SK-N-SH (cell line): Measurements from ENCODE around the gene ASIC2.

Experiments used
- CHD2 ChIP-seq: fragments of 150-350 bp; IDR thresholded peaks from 2 replicates; pipeline ENCODE4 v1.6.1; 2018; ENCODE audit warnings: low read length; ENCODE audit not compliant: partially characterized antibody
- CTCF ChIP-seq: fragments of 200-600 bp; sonication (generic); IDR thresholded peaks from 2 replicates; pipeline ENCODE4 v1.6.1; 2017; ENCODE audit warnings: antibody characterized with exemption, mild to moderate bottlenecking, moderate library complexity
- EP300 ChIP-seq, 2 experiments: IDR thresholded peaks; 2 replicates each; pipeline versions ENCODE4 v1.4.0 to v1.6.1; 2012; ENCODE audit warnings: borderline replicate concordance in 1 of 2, low read depth in 1 of 2, low read length in 1 of 2
- EZH2phosphoT487 ChIP-seq: fragments of 200-600 bp; sonication (generic); IDR thresholded peaks from 2 replicates; pipeline ENCODE4 v1.6.1; 2017; ENCODE audit warnings: low read depth, mixed run types, mild to moderate bottlenecking, antibody characterized with exemption, moderate library complexity, borderline replicate concordance
- FOXM1 ChIP-seq: IDR thresholded peaks from 2 replicates; pipeline ENCODE4 v1.4.0; 2012; ENCODE audit warnings: low read depth, mild to moderate bottlenecking
- MXI1 ChIP-seq: IDR thresholded peaks from 2 replicates; pipeline ENCODE4 v1.6.1; 2012; ENCODE audit warnings: mild to moderate bottlenecking, low read depth, low read length, improper control_type of control experiment
- NRF1 ChIP-seq: IDR thresholded peaks from 2 replicates; pipeline ENCODE4 v1.6.1; 2012; ENCODE audit warnings: low read depth, mild to moderate bottlenecking, low read length
- POLR2AphosphoS5 ChIP-seq: IDR thresholded peaks from 2 replicates; pipeline ENCODE4 v1.6.1; 2012; ENCODE audit warnings: low read depth, low read length
- SMC3 ChIP-seq: IDR thresholded peaks from 2 replicates; pipeline ENCODE4 v1.6.1; 2012; ENCODE audit warnings: low read depth, low read length, improper control_type of control experiment
- TAF1 ChIP-seq: IDR thresholded peaks from 2 replicates; pipeline ENCODE4 v1.6.1; 2012; ENCODE audit warnings: low read depth, mild to moderate bottlenecking, low read length, moderate library complexity, borderline replicate concordance
- USF2 ChIP-seq: fragments of 150-350 bp; IDR thresholded peaks from 2 replicates; pipeline ENCODE4 v1.6.1; 2017; ENCODE audit warnings: antibody characterized with exemption, low read length, low read depth, borderline replicate concordance

DNA sequence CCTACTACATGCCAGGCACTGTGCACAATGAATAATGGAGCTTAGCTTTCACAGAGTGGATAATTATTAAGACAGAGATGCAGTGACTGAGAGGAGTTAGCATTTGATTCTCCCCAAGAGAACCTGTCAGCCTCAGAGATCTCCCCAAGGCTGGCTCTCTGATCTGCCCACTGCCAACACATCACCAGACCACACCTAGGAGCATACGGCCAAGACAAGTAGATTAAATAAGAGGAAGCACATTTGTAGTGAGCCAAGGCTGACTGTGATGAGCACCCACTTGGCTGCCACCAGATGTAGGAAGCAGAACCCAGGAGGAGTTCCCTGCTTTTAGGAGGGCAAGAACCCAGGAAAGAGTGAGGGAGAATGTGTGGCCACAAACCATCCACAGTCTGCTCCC lies 171.3 kb downstream of the ASIC2 start:
- TF ChIP-seq EP300 (IDR thresholded peaks at IDR 0.05; ENCODE audit: borderline replicate concordance in 1 of 2, low read depth in 1 of 2, low read length in 1 of 2) (no peak), FOXM1 (no peak), SMC3 (no peak), POLR2AphosphoS5 (no peak), NRF1 (no peak), CTCF (no peak), MXI1 (no peak), USF2 (no peak), EZH2phosphoT487 (no peak), CHD2 (no peak), TAF1 (no peak)
